Measurements from ENCODE around the gene ZSCAN22.

The ZSCAN22 gene

DNA sequence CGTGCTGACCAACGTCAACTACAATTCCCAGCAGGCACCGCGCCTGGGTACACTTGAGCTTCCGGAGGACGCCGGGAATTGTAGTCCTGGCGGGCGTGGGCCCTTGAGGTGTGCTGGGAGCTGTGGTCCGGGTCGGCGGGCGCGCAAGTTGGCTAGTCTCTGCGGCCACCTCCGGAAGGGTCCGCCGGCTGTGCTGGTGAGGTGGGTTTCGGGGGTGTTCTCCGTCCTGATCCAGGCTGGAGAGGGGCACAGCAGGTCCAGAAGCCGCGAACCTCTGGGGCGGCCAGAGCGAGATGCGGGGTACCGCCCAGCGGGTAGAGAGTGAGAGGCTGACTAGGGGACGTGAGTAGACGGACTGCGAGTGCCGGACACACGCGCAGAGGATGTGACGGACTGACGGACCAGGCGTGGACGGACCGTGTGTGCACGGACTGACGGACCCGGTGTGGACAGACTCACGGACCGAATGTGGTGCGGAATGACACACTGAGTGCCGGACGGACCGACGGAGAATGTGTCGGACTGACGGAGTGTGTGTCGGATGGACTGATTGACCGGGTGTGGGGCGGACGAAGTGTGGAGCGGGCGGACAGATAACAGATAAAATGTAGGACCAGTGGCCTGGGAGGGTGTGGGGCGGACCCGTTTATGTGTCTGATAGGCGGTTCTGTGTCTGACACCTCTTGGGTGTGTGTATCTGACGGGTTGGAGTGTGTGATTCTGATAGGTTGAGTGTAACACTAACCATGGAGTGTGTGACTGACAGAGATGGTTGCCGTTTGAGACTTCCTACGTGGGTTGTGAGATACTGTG is at the start of gene ZSCAN22:
Gene ZSCAN22, plus strand, starts transcription at position 81 of the 813 bp plus-strand sequence. CDS start 7,809 bp downstream, outside the sequence.
- TF ChIP-seq, protein P1, sequence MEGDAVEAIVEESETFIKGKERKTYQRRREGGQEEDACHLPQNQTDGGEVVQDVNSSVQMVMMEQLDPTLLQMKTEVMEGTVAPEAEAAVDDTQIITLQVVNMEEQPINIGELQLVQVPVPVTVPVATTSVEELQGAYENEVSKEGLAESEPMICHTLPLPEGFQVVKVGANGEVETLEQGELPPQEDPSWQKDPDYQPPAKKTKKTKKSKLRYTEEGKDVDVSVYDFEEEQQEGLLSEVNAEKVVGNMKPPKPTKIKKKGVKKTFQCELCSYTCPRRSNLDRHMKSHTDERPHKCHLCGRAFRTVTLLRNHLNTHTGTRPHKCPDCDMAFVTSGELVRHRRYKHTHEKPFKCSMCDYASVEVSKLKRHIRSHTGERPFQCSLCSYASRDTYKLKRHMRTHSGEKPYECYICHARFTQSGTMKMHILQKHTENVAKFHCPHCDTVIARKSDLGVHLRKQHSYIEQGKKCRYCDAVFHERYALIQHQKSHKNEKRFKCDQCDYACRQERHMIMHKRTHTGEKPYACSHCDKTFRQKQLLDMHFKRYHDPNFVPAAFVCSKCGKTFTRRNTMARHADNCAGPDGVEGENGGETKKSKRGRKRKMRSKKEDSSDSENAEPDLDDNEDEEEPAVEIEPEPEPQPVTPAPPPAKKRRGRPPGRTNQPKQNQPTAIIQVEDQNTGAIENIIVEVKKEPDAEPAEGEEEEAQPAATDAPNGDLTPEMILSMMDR (IDR thresholded peaks at IDR 0.05; ENCODE audit: low read depth, low read length, missing control alignments) = no peak
- H3K4me3 ChIP-seq (ENCODE audit: low read depth, low read length) = peak within 1 kb of the TSS; percentile 92
- peak; percentile 86 for DNase-seq (ENCODE audit: low read depth)

DNA sequence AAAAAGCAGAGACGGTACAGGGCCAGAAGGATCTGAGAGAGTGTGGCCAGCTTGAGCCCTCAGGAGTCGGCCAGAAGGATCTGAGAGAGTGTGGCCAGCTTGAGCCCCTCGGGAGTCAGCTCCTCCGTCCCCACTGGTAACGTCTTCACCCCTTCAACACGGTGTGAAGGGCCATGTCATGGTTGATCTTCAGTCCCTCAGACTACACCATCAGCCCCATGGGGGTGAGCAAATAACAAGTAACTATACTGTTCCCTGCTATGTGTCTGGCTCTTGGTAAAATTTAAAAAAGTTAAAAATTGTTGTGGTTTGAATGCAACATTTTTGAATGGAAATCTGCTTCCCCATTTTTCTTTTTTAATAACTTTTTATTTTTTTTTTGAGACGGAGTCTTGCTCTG is 49.6 kb upstream of the ZSCAN22 start:
- no peak overlapping the region for H3K4me3 ChIP-seq (ENCODE audit: low read depth, low read length)
- DNase-seq (ENCODE audit: low read depth) = no peak
- TF ChIP-seq, protein P1 (IDR thresholded peaks at IDR 0.05; ENCODE audit: low read depth, low read length, missing control alignments) = no peak

DNA sequence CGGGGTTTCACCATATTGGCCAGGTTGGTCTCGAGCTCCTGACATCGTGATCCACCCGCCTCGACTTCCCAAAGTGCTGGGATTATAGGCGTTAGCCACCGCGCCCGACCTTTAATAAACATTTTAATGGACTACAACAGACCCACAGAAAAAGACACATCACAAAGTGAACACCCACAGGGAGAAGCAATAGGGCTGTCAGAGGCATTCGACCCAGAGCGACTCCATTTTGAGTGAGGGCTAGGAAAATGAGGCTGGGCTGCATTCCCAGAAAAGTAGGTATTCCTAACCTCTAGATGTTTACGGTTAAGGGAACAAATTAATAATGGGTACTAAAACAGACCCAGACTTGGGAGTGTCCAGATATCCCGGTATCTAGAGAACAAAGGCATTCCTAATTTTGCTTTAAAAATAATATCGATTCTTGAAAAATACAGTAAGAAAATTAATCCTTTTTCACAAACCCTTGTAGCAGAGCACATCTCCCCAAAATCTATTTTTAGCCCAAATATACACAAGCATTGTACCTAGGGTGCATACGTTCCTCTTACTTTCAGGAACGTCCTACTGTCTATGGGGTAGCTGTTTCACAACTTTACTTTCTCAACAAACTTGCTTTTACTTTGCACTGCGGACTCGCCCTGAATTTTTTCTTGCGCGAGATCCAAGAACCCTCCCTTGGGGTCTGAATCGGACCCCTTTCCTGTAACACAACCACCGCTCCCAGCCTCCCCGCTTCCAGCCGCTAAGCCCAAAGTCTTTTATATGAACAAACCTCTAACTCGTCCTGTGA is 48.9 kb upstream of the ZSCAN22 start:
- no peak for DNase-seq (ENCODE audit: low read depth)
- TF ChIP-seq, protein P1 (IDR thresholded peaks at IDR 0.05; ENCODE audit: low read depth, low read length, missing control alignments) = no peak

DNA sequence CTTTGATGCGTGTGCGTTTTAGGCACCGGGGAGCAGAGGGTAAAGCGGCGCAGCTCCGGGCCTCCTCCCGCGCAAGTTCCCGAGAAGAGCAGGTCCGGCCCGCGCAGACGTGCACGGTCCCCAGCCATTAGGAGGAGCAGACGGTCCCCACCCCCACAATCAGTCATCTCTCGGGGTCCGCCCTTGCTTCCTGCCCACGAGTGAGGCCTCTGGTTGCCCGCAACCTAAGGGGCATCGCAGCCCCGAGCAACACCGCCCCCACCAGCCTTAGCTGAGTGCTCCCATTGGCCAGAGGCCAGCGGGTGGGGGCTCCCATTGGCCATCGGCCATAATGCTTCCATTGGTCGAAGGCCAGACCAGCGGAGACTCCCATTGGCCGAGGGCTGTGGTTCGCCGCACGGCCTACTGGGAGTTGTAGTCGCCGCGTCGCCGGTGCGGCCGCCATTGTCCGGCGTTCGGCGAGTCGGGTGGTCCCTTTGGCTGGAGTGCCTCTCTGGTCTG is 48.2 kb upstream of the ZSCAN22 start, which contains the start of gene ZNF8:
Gene ZNF8, plus strand, starts transcription at position 415 of the 501 bp plus-strand sequence. CDS start 127 bp downstream, outside the sequence.
- H3K4me3 ChIP-seq (ENCODE audit: low read depth, low read length) = peak within 1 kb of the TSS; percentile 82
- DNase-seq (ENCODE audit: low read depth) = peak; percentile 96
- TF ChIP-seq, protein P1 (IDR thresholded peaks at IDR 0.05; ENCODE audit: low read depth, low read length, missing control alignments) = no peak

More for the DNA sequence above, 48.9 kb upstream of the ZSCAN22 start:
- H3K4me3 ChIP-seq (ENCODE audit: low read depth, low read length) = peak overlapping the region; percentile 82

DNA sequence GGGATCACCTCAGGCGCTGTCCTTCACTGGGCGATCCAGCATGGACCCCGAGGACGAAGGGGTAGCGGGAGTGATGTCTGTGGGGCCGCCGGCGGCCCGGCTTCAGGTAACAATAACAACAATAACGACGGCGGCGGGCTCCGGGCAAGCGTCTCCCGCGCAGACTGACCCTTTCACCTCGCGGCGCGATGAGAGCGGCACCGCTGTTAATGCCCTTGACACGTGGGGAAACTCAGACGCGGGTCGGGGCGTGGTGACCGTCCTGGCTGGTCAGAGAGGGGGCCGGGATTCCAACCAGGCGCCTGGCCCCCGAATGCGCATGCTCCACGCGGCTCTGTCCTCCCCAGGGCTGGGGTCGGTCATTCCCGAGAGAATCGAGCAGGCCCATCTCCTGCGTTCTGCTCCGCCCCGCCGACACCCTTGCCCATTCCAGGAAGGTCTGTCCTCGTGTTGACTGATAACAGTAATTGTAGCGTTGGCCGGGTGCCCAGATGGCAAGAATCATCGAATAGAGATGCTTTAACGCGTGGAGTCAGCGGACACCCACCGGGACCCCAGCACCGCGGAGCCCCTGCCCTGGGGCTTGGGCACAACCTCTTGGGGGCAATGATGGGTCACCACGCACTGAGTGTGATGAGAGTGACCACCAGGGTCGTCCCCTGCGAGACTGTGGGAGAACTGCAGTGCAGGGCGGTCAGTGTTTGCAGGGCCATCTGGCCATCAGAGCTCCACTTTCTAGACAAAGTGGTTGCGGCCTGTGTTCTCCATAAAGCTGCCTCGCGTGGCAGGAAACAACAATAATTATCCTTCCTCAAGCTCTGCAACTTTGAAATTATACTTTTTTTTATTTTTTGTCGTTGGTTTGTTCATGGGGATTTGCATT is 47.5 kb upstream of the ZSCAN22 start:
- peak overlapping the region; percentile 82 for H3K4me3 ChIP-seq (ENCODE audit: low read depth, low read length)
- TF ChIP-seq, protein P1 (IDR thresholded peaks at IDR 0.05; ENCODE audit: low read depth, low read length, missing control alignments) = no peak
- DNase-seq (ENCODE audit: low read depth) = no peak

DNA sequence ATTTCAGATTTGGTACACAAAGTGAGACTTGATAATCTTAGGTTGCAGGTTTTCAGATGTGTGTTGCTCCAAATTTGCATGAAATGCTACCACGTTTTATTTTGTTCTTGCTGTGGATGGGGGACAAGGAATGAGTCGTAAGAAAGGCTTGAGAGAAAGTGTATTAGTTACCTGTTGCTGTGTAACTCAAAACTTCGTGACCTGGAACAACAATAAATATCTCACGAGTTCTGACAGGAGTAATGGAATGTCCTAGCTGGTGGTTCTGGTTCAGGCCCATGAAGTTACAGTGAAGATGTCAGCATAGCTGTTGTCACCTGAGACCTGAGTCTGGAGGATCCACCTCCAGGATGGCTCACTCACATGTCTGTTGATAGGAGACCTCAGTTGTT is 46.9 kb upstream of the ZSCAN22 start:
- DNase-seq (ENCODE audit: low read depth) = no peak
- TF ChIP-seq, protein P1 (IDR thresholded peaks at IDR 0.05; ENCODE audit: low read depth, low read length, missing control alignments) = no peak
- H3K4me3 ChIP-seq (ENCODE audit: low read depth, low read length) = peak overlapping the region; percentile 82; the same call in 1 of the 2 replicates
